ENCODE data around the gene OR2A5. TPM values are rescaled to one million over a fixed set of nuclear protein-coding genes. Genes with fewer than 3 reads are reported as not detected.
"Not testable (repeated sequence)": the region's sequence is repeated elsewhere in the genome, so short reads cannot be mapped to it uniquely, and the experiment has no call there.

Gene OR2A5
- total RNA-seq, 6 experiments from 2014 or later: not detected

- Histone ChIP-seq H3K27me3 (no peaks in the 10 kb centered on the region), H3K27ac (no peak overlapping the region), H3K4me1 (no peaks in the 10 kb centered on the region), H3K9me3 (no peaks in the 10 kb centered on the region), H3K4me3 (no peak overlapping the region), H3K36me3 (no peaks in the 10 kb centered on the region)
- 36% methylated on average over 4 of the region's 4 CpGs for WGBS (ENCODE audit: insufficient coverage, low coverage, low lambda C conversion rate, missing lambda C conversion rate)
- no peak for TF ChIP-seq POLR2A (IDR thresholded peaks at IDR 0.05)
- TF ChIP-seq CTCF (IDR thresholded peaks at IDR 0.05): no peak
- ATAC-seq (no peak), DNase-seq (no peak)
- intact Hi-C loops (cut with DNase I): no loop called here
These were observed 9.9 kb upstream of the OR2A5 start for GRCh38 chr7:144038887-144039286.

- Histone ChIP-seq H3K4me1 (no peaks in the 10 kb centered on the region), H3K9me3 (no peaks in the 10 kb centered on the region), H3K27ac (no peak overlapping the region), H3K27me3 (no peaks in the 10 kb centered on the region), H3K36me3 (no peaks in the 10 kb centered on the region), H3K4me3 (no peak overlapping the region)
- ATAC-seq: no peak
- TF ChIP-seq CTCF (IDR thresholded peaks at IDR 0.05) (no peak), POLR2A (IDR thresholded peaks at IDR 0.05) (no peak)
- no peak for DNase-seq
- intact Hi-C loops (cut with DNase I): no loop called here
- 48% methylated on average over 2 of the region's 2 CpGs for WGBS (ENCODE audit: insufficient coverage, low coverage, low lambda C conversion rate, missing lambda C conversion rate)
These were observed 743 bp downstream of the OR2A5 start for GRCh38 chr7:144049491-144049890.

- no peaks in the 10 kb centered on the region for H3K9me3 ChIP-seq
These were observed 1.3 kb downstream of the OR2A5 start for GRCh38 chr7:144050093-144050492.

GRCh38 chr7:144050884-144051283 is 2.1 kb downstream of the OR2A5 start:
- H3K27ac ChIP-seq; H3K4me1 ChIP-seq; H3K4me3 ChIP-seq; ATAC-seq; H3K27me3 ChIP-seq; H3K9me3 ChIP-seq; DNase-seq; H3K36me3 ChIP-seq; intact Hi-C loops (cut with DNase I): not testable (repeated sequence)
- WGBS (ENCODE audit: insufficient coverage, low coverage, low lambda C conversion rate, missing lambda C conversion rate): 74% methylated on average over 8 of the region's 8 CpGs

More at GRCh38 chr7:144050093-144050492, 1.3 kb downstream of the OR2A5 start:
- 42% methylated on average over 3 of the region's 3 CpGs for WGBS (ENCODE audit: insufficient coverage, low coverage, low lambda C conversion rate, missing lambda C conversion rate)
- no peaks in the 10 kb centered on the region for H3K36me3 ChIP-seq
- H3K4me3 ChIP-seq: no peak overlapping the region
- no peak overlapping the region for H3K27ac ChIP-seq
- ATAC-seq: no peak
- no peak for DNase-seq
- H3K4me1 ChIP-seq: no peaks in the 10 kb centered on the region
- TF ChIP-seq POLR2A (IDR thresholded peaks at IDR 0.05) (no peak), CTCF (IDR thresholded peaks at IDR 0.05) (no peak)
- H3K27me3 ChIP-seq: no peaks in the 10 kb centered on the region
- intact Hi-C loops (cut with DNase I): no loop called here

GRCh38 chr7:144057954-144058353 is 9.2 kb downstream of the OR2A5 start:
- TF ChIP-seq CTCF (IDR thresholded peaks at IDR 0.05) (no peak), POLR2A (IDR thresholded peaks at IDR 0.05) (no peak)
- Histone ChIP-seq H3K27ac (no peak overlapping the region), H3K9me3 (no peaks in the 10 kb centered on the region), H3K27me3 (no peaks in the 10 kb centered on the region), H3K4me3 (no peak overlapping the region), H3K4me1 (no peaks in the 10 kb centered on the region), H3K36me3 (no peaks in the 10 kb centered on the region)
- intact Hi-C loops (cut with DNase I): no loop called here
- ATAC-seq: no peak
- DNase-seq: no peak
- WGBS (ENCODE audit: insufficient coverage, low coverage, low lambda C conversion rate, missing lambda C conversion rate): 67% methylated on average over 3 of the region's 3 CpGs
